GM21360 (cell line): Measurements from ENCODE around the gene TCF12.

Source experiments
- ATAC-seq: cut with Tn5 transposase; IDR thresholded peaks from one replicate; pipeline ENCODE4 v1.9.1; 2021; ENCODE audit warnings: mild to moderate bottlenecking, moderate library complexity; ENCODE audit not compliant: unreplicated experiment

Gene TCF12

GRCh38 chr15:57236561-57237300 is 318.3 kb downstream of the TCF12 start:
- no peak for ATAC-seq

GRCh38 chr15:57237301-57237642 is 318.8 kb downstream of the TCF12 start:
- no peak for ATAC-seq

- no peak for ATAC-seq
These were observed 319.2 kb downstream of the TCF12 start for GRCh38 chr15:57237676-57238075.

- ATAC-seq: no peak
These were observed 326.7 kb downstream of the TCF12 start for GRCh38 chr15:57245130-57245529.

- no peak for ATAC-seq
These were observed 327.3 kb downstream of the TCF12 start for GRCh38 chr15:57245714-57246113.

- ATAC-seq: no peak
These were observed 329.6 kb downstream of the TCF12 start for GRCh38 chr15:57248074-57248473.

GRCh38 chr15:57251308-57251707 is 332.9 kb downstream of the TCF12 start:
- no peak for ATAC-seq

- no peak for ATAC-seq
These were observed 333.5 kb downstream of the TCF12 start for GRCh38 chr15:57251941-57252340.

GRCh38 chr15:57253082-57253481 is 334.6 kb downstream of the TCF12 start:
- ATAC-seq: no peak

GRCh38 chr15:57253500-57253899 is 335.1 kb downstream of the TCF12 start:
- no peak for ATAC-seq

- ATAC-seq: no peak
These were observed 337.4 kb downstream of the TCF12 start for GRCh38 chr15:57255751-57256341.

- no peak for ATAC-seq
These were observed 338.5 kb downstream of the TCF12 start for GRCh38 chr15:57256939-57257338.

GRCh38 chr15:57259568-57260040 is 341.2 kb downstream of the TCF12 start:
- ATAC-seq: no peak

GRCh38 chr15:57263520-57263919 is 345.1 kb downstream of the TCF12 start:
- ATAC-seq: no peak

- ATAC-seq: no peak
These were observed 354.4 kb downstream of the TCF12 start for GRCh38 chr15:57272771-57273357.

GRCh38 chr15:57273402-57273801 is 355.0 kb downstream of the TCF12 start:
- ATAC-seq: no peak

- no peak for ATAC-seq
These were observed 360.0 kb downstream of the TCF12 start for GRCh38 chr15:57278439-57278838.

GRCh38 chr15:57280464-57280863 is 362.0 kb downstream of the TCF12 start:
- no peak for ATAC-seq

- no peak for ATAC-seq
These were observed 362.9 kb downstream of the TCF12 start for GRCh38 chr15:57281321-57281720.

GRCh38 chr15:57282686-57283085 is 364.2 kb downstream of the TCF12 start:
- ATAC-seq: no peak

GRCh38 chr15:57283774-57284503 is 365.5 kb downstream of the TCF12 start:
- ATAC-seq: no peak

GRCh38 chr15:57284535-57284934 is 366.1 kb downstream of the TCF12 start:
- ATAC-seq: no peak
